HepG2 (cell line): ENCODE measurements around the gene G6PC3. TPM values are rescaled to one million over a fixed set of nuclear protein-coding genes. Genes with fewer than 3 reads are reported as not detected.
A peak's percentile ranks its signal among the peaks of the same experiment; 100 is the strongest.

ENCODE experiments used
- EEA1 ChIP-seq: sonication (generic); formaldehyde crosslinking; IDR thresholded peaks from 2 replicates; pipeline ENCODE4 v1.5.1; 2020; ENCODE audit warnings: mild to moderate bottlenecking, missing genetic modification reagents, borderline replicate concordance
- ELF3 ChIP-seq: IDR thresholded peaks from 2 replicates; pipeline ENCODE4 v1.6.1; 2016; ENCODE audit warnings: missing genetic modification reagents, missing compliant biosample characterization
- ERF ChIP-seq: IDR thresholded peaks from 2 replicates; pipeline ENCODE4 v1.6.1; 2018; ENCODE audit warnings: missing biosample characterization, missing genetic modification reagents
- MXD1 ChIP-seq: sonication (generic); formaldehyde crosslinking; IDR thresholded peaks from 2 replicates; pipeline ENCODE4 v1.4.0; 2020; ENCODE audit warnings: mild to moderate bottlenecking, missing genetic modification reagents
- MYNN ChIP-seq: sonication (generic); formaldehyde crosslinking; IDR thresholded peaks from 2 replicates; pipeline ENCODE4 v1.4.0; 2020; ENCODE audit warnings: mild to moderate bottlenecking, low read depth, missing genetic modification reagents
- NBN ChIP-seq: fragments of 450-650 bp; conservative IDR thresholded peaks from 2 replicates; pipeline ENCODE4 v1.6.1; 2017
- NFIB ChIP-seq: sonication (generic); formaldehyde crosslinking; IDR thresholded peaks from 2 replicates; pipeline ENCODE4 v1.9.0; 2021; ENCODE audit warnings: missing genetic modification reagents, mild to moderate bottlenecking, borderline replicate concordance
- NFYB ChIP-seq: sonication (generic); formaldehyde crosslinking; IDR thresholded peaks from 2 replicates; pipeline ENCODE4 v1.4.0; 2020; ENCODE audit warnings: missing genetic modification reagents
- NR2F1 ChIP-seq, 2 experiments: fragments of 450-650 bp in 1 of 2; formaldehyde crosslinking in 1 of 2; IDR thresholded peaks; 2 replicates each; pipeline versions ENCODE4 v1.5.0 to v1.6.1; 2016 to 2020; ENCODE audit warnings: mild to moderate bottlenecking in 1 of 2, missing compliant biosample characterization in 1 of 2, missing genetic modification reagents in 1 of 2, moderate library complexity in 1 of 2
- PLRG1 ChIP-seq: fragments of 450-650 bp; conservative IDR thresholded peaks from 2 replicates; pipeline ENCODE4 v1.6.1; 2016
- RAD21 ChIP-seq: fragments of 450-650 bp; formaldehyde crosslinking; IDR thresholded peaks from 2 replicates; pipeline ENCODE4 v1.5.0; 2020; ENCODE audit warnings: mild to moderate bottlenecking
- SOX13 ChIP-seq, 3 experiments: fragments of 450-650 bp in 1 of 3; sonication (generic) in 1 of 3; formaldehyde crosslinking in 1 of 3; IDR thresholded peaks in 2 of 3; conservative IDR thresholded peaks in 1 of 3; 2 replicates each; pipeline versions ENCODE4 v1.5.0 to v1.6.1; 2016 to 2020; ENCODE audit warnings: antibody characterized with exemption in 1 of 3, mild to moderate bottlenecking in 1 of 3, missing compliant biosample characterization in 1 of 3, missing genetic modification reagents in 1 of 3, moderate library complexity in 1 of 3
- ZNF10 ChIP-seq: sonication (generic); formaldehyde crosslinking; IDR thresholded peaks from 2 replicates; pipeline ENCODE4 v1.4.0; 2020; ENCODE audit warnings: mild to moderate bottlenecking, low read depth, missing genetic modification reagents, borderline replicate concordance
- ZNF337 ChIP-seq: sonication (generic); formaldehyde crosslinking; IDR thresholded peaks from 2 replicates; pipeline ENCODE4 v1.5.1; 2020; ENCODE audit warnings: missing genetic modification reagents, low read depth, mild to moderate bottlenecking, borderline replicate concordance
- ZNF589 ChIP-seq: sonication (generic); formaldehyde crosslinking; conservative IDR thresholded peaks from 2 replicates; pipeline ENCODE4 v1.8.0; 2022; ENCODE audit warnings: mild to moderate bottlenecking, moderate library complexity, missing genetic modification reagents
- ZNF660 ChIP-seq: sonication (generic); formaldehyde crosslinking; IDR thresholded peaks from 2 replicates; pipeline ENCODE4 v1.5.1; 2020; ENCODE audit warnings: mild to moderate bottlenecking, low read depth, missing genetic modification reagents, borderline replicate concordance
- polyA plus RNA-seq, 8 experiments: library from polyadenylated mRNA; depleted of rRNA in 3 of 8; stranded (reverse) in 7 of 8; unstranded in 1 of 8; fragments of >200 nt; fragmentation: Illumina TruSeq in 4 of 8; extraction: Trizol in 4 of 8; gene quantifications; 2 replicates each; pipeline versions ENCODE4 v1.2.1 to v1.2.3, GENCODE V29; 2011 to 2016; ENCODE audit warnings: low read depth in 4 of 8, missing spikeins in 1 of 8, mixed read lengths in 1 of 8; ENCODE audit not compliant: insufficient read depth in 1 of 8
- total RNA-seq, 5 experiments: library from RNA; depleted of rRNA; stranded (reverse); fragments of >200 nt; fragmentation: Illumina TruSeq; extraction: Trizol; gene quantifications; 2 replicates each; pipeline ENCODE4 v1.2.3, GENCODE V29; 2016; ENCODE audit warnings: low read depth in 1 of 5
- TF ChIP-seq, protein P1 (sequence below): sonication (generic); formaldehyde crosslinking; IDR thresholded peaks from 2 replicates; pipeline ENCODE4 v1.4.0; 2020; ENCODE audit warnings: missing genetic modification reagents
- TF ChIP-seq, protein P2 (sequence below): IDR thresholded peaks from 2 replicates; pipeline ENCODE4 v1.6.1; 2012; ENCODE audit warnings: low read depth, low read length, improper control_type of control experiment
- TF ChIP-seq, protein P3 (sequence below): sonication (generic); formaldehyde crosslinking; IDR thresholded peaks from 2 replicates; pipeline ENCODE4 v1.8.0; 2023; ENCODE audit warnings: mild to moderate bottlenecking, missing genetic modification reagents

The G6PC3 gene
- total and polyA plus RNA-seq, 2 of the 13 experiments (the other 11 are each of a cell fraction or from before 2014, with no cell fraction given), result 38.5 to 75.8 TPM

DNA sequence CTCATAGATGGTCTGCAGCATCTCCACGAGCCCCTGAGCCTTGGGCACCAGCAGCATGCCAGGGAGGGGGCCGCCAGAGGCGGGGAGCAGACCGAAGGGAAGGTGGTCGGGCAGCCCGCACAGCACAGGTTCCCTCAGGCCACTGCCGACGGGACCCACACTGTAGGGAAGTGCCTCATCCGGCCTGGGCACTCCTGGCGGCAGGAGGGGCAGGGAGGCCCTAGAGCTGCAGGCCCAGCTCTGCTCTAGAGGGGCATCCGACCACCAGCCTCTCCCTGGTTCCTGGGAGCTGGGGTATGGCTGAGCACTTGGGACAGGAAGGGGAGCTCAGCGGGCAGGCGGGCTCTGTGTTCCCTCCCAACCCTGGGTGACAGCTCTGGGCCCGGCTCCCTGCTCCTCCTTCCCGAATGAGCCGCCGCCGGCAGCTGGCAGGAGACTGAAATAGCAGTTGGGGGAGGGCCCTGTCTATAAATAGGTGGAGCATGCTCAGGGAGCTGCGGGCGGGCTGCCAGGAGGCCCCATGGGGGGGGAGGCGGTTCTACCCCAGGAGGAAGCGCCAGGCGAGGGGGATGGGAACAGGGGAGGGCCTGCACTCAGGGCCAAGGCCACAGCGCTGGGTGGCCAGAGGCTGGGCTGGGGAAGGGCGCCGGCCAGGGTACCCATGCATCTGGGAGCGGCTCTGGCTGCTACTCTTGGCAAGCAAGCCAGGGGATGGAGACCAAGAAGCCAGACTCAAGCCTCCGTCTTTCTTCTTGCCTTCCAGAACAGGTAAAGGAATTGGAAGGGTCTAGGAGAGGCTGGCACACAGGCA lies 40.5 kb downstream of the G6PC3 start (continued):
- TF ChIP-seq, protein P1, sequence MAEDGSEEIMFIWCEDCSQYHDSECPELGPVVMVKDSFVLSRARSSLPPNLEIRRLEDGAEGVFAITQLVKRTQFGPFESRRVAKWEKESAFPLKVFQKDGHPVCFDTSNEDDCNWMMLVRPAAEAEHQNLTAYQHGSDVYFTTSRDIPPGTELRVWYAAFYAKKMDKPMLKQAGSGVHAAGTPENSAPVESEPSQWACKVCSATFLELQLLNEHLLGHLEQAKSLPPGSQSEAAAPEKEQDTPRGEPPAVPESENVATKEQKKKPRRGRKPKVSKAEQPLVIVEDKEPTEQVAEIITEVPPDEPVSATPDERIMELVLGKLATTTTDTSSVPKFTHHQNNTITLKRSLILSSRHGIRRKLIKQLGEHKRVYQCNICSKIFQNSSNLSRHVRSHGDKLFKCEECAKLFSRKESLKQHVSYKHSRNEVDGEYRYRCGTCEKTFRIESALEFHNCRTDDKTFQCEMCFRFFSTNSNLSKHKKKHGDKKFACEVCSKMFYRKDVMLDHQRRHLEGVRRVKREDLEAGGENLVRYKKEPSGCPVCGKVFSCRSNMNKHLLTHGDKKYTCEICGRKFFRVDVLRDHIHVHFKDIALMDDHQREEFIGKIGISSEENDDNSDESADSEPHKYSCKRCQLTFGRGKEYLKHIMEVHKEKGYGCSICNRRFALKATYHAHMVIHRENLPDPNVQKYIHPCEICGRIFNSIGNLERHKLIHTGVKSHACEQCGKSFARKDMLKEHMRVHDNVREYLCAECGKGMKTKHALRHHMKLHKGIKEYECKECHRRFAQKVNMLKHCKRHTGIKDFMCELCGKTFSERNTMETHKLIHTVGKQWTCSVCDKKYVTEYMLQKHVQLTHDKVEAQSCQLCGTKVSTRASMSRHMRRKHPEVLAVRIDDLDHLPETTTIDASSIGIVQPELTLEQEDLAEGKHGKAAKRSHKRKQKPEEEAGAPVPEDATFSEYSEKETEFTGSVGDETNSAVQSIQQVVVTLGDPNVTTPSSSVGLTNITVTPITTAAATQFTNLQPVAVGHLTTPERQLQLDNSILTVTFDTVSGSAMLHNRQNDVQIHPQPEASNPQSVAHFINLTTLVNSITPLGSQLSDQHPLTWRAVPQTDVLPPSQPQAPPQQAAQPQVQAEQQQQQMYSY (CRISPR knock-in tag), result no peak
- TF ChIP-seq RAD21 (CRISPR knock-in tag) (peak; percentile 78), ZNF660 (CRISPR knock-in tag) (no peak), EEA1 (CRISPR knock-in tag) (peak; percentile 25; the same call in 1 of the 2 replicates), ELF3 (CRISPR knock-in tag) (peak; percentile 97), ZNF337 (0 out of 2 replicates have a peak, but pooled peaks have one; percentile 55), PLRG1 (no peak), NFIB (CRISPR knock-in tag) (peak; percentile 88; the same call in 1 of the 2 replicates), ERF (peak; percentile 97), ZNF10 (CRISPR knock-in tag) (no peak), MYNN (CRISPR knock-in tag) (no peak), MXD1 (CRISPR knock-in tag) (peak; percentile 81), NR2F1 (CRISPR knock-in tag; IDR thresholded peaks at IDR 0.05) (peak; percentile 89 to 92), ZNF589 (peak; percentile 94), SOX13 (IDR thresholded peaks at IDR 0.05) (peak; percentile 79), SOX13 (CRISPR knock-in tag; conservative IDR thresholded peaks at IDR 0.05 in 1 of 2, IDR thresholded peaks at IDR 0.05 in 1 of 2) (peak in 1 of 2 experiments; percentile 90; a peak in 2 of 4 replicates), NFYB (0 out of 2 replicates have a peak, but pooled peaks have one; percentile 40), NBN (no peak)
- TF ChIP-seq, protein P2, sequence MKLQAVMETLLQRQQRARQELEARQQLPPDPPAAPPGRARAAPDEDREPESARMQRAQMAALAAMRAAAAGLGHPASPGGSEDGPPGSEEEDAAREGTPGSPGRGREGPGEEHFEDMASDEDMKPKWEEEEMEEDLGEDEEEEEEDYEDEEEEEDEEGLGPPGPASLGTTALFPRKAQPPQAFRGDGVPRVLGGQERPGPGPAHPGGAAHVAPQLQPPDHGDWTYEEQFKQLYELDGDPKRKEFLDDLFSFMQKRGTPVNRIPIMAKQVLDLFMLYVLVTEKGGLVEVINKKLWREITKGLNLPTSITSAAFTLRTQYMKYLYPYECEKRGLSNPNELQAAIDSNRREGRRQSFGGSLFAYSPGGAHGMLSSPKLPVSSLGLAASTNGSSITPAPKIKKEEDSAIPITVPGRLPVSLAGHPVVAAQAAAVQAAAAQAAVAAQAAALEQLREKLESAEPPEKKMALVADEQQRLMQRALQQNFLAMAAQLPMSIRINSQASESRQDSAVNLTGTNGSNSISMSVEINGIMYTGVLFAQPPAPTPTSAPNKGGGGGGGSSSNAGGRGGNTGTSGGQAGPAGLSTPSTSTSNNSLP, result peak; percentile 76; the same call in 1 of the 2 replicates
- TF ChIP-seq, protein P3, sequence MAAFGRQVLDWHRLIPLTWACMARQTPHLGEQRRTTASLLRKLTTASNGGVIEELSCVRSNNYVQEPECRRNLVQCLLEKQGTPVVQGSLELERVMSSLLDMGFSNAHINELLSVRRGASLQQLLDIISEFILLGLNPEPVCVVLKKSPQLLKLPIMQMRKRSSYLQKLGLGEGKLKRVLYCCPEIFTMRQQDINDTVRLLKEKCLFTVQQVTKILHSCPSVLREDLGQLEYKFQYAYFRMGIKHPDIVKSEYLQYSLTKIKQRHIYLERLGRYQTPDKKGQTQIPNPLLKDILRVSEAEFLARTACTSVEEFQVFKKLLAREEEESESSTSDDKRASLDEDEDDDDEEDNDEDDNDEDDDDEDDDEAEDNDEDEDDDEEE (CRISPR knock-in tag), result peak; percentile 95
